Stimulated activated effector memory CD8-positive, alpha-beta T cell treated with anti-CD3 and anti-CD28 coated beads, Interleukin-12 subunit alpha, Interleukin-12 subunit beta, amount 100 ng/mL, for 72 hours (primary cell): ENCODE measurements around the gene SQSTM1.
A peak's percentile ranks its signal among the peaks of the same experiment; 100 is the strongest.

ENCODE experiments used
- ATAC-seq: fragments of 150-1000 bp; cut with Tn5 transposase; 2 replicates; pipeline ENCODE4 v1.10.0; 2021
- DNase-seq, 2 donors: peaks; one replicate each; pipeline ENCODE4 v3.0.0; 2021 to 2022; ENCODE audit warnings: low spot score in 2 of 2
- H3K27ac Mint-ChIP-seq: one replicate; pipeline ENCODE4 v1.8.0; 2022; ENCODE audit warnings: mild to moderate bottlenecking, mixed read lengths
- H3K36me3 Mint-ChIP-seq: one replicate; pipeline ENCODE4 v1.8.0; 2022; ENCODE audit warnings: mild to moderate bottlenecking, mixed read lengths
- H3K4me1 Mint-ChIP-seq: one replicate; pipeline ENCODE4 v1.8.0; 2022; ENCODE audit warnings: mixed read lengths
- H3K4me3 Mint-ChIP-seq: one replicate; pipeline ENCODE4 v1.8.0; 2022; ENCODE audit warnings: mild to moderate bottlenecking, mixed read lengths
- H3K9me3 Mint-ChIP-seq: one replicate; pipeline ENCODE4 v1.8.0; 2022; ENCODE audit warnings: mixed read lengths

The SQSTM1 gene

DNA sequence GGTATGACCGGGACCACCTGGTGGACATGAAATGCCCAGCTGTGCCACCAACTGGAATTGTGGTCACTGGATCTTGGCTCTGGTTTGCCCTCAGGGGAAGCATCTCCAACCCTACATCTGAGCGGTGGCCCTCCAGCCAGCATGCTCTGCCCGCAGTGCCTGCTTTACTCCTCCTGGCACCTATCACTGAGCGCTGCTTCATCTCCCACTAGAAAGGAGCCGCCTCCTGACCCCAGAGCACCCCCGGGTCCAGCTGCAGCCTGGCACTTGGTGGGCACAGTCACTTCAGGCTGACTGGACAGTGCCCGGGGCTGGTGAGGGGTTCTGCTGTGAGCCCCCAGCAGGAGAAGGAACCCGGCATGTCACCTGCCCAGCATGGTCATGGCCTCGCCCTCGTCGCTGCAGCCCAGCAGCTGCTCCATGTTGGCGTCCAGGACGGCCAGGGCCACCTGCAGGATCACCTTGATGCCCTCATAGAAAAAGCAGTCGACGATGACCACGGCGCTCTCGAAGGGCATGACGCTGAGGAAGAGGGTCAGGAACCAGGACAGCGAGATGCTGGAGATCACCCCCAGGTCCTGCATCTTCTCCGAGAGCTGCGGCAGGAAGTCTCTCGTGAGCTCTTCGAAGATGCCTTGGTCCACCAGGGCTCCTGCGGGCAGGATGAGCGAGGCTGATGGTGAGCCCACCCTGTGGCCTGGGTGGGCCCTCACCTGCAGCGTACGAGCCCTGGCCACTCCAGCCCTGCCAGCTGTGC, 54.0 kb downstream of the SQSTM1 start:
- no peak for ATAC-seq
- Mint-ChIP-seq H3K27ac (no peak overlapping the region), H3K36me3 (peaks cover 47% of the 10 kb centered on the region), H3K4me1 (no peaks in the 10 kb centered on the region), H3K4me3 (no peak overlapping the region), H3K9me3 (no peaks in the 10 kb centered on the region)
- DNase-seq: no peak

- ATAC-seq (no peak), DNase-seq (no peak)
- H3K4me1 Mint-ChIP-seq: no peaks in the 10 kb centered on the region
- peaks cover 42% of the 10 kb centered on the region for H3K36me3 Mint-ChIP-seq
- peak overlapping the region; percentile 29 for H3K27ac Mint-ChIP-seq
- H3K4me3 Mint-ChIP-seq: no peak overlapping the region
- H3K9me3 Mint-ChIP-seq: no peaks in the 10 kb centered on the region
These were observed 55.3 kb downstream of the SQSTM1 start for GRCh38 chr5:179875741-179876609.

- DNase-seq (no peak), ATAC-seq (no peak)
- Mint-ChIP-seq H3K4me3 (no peak overlapping the region), H3K4me1 (no peaks in the 10 kb centered on the region), H3K36me3 (peaks cover 40% of the 10 kb centered on the region), H3K9me3 (no peaks in the 10 kb centered on the region), H3K27ac (no peak overlapping the region)
These were observed 55.9 kb downstream of the SQSTM1 start for GRCh38 chr5:179876610-179876952.

DNA sequence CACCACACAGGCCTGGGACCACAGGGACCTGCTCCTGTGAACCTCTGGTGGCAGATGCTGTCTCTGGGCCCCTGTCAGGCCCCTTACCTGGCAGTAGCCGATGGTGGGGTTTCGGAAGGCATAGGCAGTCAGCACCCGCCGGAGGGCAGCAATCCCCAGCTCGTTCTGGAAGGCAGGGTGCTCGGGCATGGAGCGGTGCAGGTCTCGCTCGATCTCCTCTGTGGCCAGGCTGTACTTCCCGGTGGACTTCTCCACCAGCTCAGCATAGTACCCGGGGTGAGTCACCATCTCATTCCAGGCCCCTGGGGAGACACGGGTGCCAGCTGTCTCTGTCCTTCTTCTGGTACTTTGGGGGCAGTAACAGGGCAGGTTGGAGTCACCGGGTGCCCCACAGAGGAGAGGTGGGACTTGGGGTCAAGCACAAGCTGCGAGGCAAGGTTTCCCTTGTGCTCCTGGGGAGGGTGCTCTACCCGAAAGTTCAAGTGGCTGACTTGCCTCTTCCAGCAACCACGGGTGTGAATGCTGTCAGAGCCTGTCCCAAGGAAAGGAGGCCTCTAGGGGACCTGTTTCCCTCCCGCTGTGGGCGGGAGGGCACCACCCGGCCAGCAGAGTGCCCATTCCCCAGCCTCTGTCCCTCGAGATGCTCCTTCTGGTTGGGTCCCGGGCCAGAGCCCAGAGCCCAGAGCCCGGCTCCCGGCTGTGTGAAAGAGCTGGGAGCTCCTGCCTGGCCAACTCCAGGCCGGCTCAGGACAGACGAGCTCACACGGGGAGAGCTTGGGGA, 57.7 kb downstream of the SQSTM1 start:
- Mint-ChIP-seq H3K36me3 (peaks cover 44% of the 10 kb centered on the region), H3K4me1 (no peaks in the 10 kb centered on the region)
- DNase-seq: no peak

GRCh38 chr5:179879003-179879689, 58.4 kb downstream of the SQSTM1 start:
- H3K9me3 Mint-ChIP-seq: peaks cover 9% of the 10 kb centered on the region
- H3K4me3 Mint-ChIP-seq: no peak overlapping the region
- DNase-seq (no peak), ATAC-seq (peak; percentile 33)
- H3K27ac Mint-ChIP-seq: no peak overlapping the region
- H3K36me3 Mint-ChIP-seq: peaks cover 47% of the 10 kb centered on the region
- no peaks in the 10 kb centered on the region for H3K4me1 Mint-ChIP-seq

More for the DNA sequence above, 57.7 kb downstream of the SQSTM1 start:
- peaks cover 3% of the 10 kb centered on the region for H3K9me3 Mint-ChIP-seq
- no peak overlapping the region for H3K27ac Mint-ChIP-seq
- no peak for ATAC-seq
- no peak overlapping the region for H3K4me3 Mint-ChIP-seq

DNA sequence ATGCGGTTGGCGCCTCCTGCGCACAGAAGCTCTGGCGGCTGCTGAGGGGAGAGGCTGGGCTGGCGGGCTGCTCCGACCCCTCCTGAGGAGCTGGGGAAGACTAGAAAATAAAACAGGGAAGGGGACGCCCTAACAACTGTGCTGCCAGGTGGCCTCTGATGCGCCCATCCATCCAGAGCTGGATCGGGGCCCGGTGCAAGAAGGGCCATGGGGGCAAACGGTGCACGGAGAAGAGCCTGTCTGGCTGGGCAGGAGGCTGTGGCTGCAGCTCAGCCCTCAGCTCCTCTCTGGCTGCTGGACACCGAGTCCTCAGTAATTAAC, 58.9 kb downstream of the SQSTM1 start:
- no peaks in the 10 kb centered on the region for H3K4me1 Mint-ChIP-seq
- peaks cover 9% of the 10 kb centered on the region for H3K9me3 Mint-ChIP-seq
- no peak for DNase-seq
- ATAC-seq: peak; percentile 30
- peaks cover 48% of the 10 kb centered on the region for H3K36me3 Mint-ChIP-seq
- H3K27ac Mint-ChIP-seq: no peak overlapping the region
- H3K4me3 Mint-ChIP-seq: no peak overlapping the region

GRCh38 chr5:179880066-179880650, 59.5 kb downstream of the SQSTM1 start:
- Mint-ChIP-seq H3K27ac (no peak overlapping the region), H3K9me3 (peaks cover 9% of the 10 kb centered on the region), H3K4me3 (no peak overlapping the region), H3K36me3 (peaks cover 48% of the 10 kb centered on the region), H3K4me1 (no peaks in the 10 kb centered on the region)
- DNase-seq: no peak
- peak; percentile 20 for ATAC-seq

DNA sequence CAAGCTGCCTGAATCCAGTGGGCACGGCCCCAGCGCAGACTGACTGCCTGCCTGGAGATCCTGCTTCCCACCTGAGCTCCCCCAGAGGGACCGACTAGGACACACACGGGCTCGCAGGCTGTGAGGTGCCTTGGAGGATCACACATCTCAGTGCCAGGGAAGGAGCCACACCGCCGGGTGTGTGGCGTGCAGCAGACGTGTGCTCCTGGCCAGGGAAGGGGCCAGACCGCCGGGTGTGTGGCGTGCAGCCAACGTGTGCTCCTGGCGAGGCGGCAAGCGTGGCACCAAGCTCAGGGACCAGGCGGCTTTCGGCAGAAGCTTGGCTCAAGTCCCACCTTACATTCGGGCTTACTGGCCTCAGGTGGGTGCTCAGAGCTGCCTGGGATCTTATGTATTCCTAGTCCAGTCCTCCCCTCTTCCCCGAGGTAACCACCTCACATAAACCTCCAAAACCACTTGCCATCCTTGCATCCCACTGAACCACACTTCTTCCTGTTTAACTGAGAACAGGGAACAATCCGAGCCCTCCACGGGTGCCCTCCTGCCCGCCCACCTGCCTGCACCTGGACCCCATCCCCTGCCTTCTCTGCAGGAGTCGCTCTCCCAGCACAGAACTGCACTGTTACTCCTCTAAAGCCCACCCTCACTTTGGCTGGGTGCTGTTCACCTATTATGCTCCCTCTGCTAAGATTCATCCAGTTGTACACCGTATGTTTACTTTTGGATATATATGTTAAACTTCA, 60.3 kb downstream of the SQSTM1 start:
- Mint-ChIP-seq H3K4me1 (peaks cover 5% of the 10 kb centered on the region), H3K4me3 (no peak overlapping the region), H3K9me3 (peaks cover 9% of the 10 kb centered on the region), H3K27ac (peak overlapping the region; percentile 18), H3K36me3 (peaks cover 51% of the 10 kb centered on the region)
- DNase-seq: no peak
- no peak for ATAC-seq

DNA sequence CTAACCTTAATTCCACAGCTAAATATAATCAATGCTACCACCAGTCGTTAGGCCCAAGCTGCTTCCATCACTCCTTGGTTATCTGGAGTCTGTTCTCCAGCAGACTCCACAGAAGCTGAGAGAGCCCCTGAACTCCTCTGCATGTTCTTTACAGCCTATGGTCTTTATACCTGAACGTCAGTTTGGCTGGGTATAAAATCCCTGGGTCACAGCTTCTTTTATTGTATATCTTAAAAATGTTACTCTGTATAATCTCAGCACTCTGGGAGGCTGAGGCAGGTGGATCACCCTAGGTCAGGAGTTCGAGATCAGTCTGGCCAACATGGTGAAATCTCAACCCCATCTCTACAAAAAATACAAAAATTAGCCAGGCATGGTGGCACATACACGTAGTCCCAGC, 61.6 kb downstream of the SQSTM1 start:
- no peak overlapping the region for H3K4me3 Mint-ChIP-seq
- peaks cover 9% of the 10 kb centered on the region for H3K9me3 Mint-ChIP-seq
- ATAC-seq (no peak), DNase-seq (no peak)
- peaks cover 6% of the 10 kb centered on the region for H3K4me1 Mint-ChIP-seq
- peaks cover 51% of the 10 kb centered on the region for H3K36me3 Mint-ChIP-seq
- H3K27ac Mint-ChIP-seq: peak overlapping the region; percentile 19

DNA sequence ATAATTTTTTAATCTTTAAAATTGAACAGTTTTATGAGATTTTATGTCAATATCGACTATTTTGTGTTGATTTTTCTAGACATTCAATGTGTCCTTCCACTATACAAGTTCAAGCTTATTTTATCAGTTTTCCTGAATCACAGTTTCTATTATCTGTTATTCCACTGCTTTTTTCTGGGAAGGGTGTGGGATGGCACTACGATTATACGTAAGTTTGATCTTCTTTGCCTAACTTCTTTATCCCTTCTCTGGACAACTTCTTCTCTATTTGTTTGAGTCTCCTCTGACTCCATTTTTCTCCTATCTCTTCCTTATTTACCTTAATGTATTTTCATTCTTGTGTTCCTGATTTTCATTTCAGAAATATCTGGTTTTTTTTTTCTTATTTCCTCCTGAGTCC, 62.5 kb downstream of the SQSTM1 start:
- Mint-ChIP-seq H3K4me1 (peaks cover 6% of the 10 kb centered on the region), H3K9me3 (peaks cover 9% of the 10 kb centered on the region), H3K4me3 (no peak overlapping the region), H3K36me3 (peaks cover 48% of the 10 kb centered on the region), H3K27ac (no peak overlapping the region)
- DNase-seq: no peak
- no peak for ATAC-seq

GRCh38 chr5:179885491-179886090, 64.9 kb downstream of the SQSTM1 start:
- H3K36me3 Mint-ChIP-seq: peaks cover 67% of the 10 kb centered on the region

GRCh38 chr5:179886190-179886911, 65.6 kb downstream of the SQSTM1 start:
- no peak for ATAC-seq
- peaks cover 67% of the 10 kb centered on the region for H3K36me3 Mint-ChIP-seq
- peaks cover 9% of the 10 kb centered on the region for H3K9me3 Mint-ChIP-seq

More at GRCh38 chr5:179885491-179886090, 64.9 kb downstream of the SQSTM1 start:
- no peak for ATAC-seq
- H3K9me3 Mint-ChIP-seq: peaks cover 9% of the 10 kb centered on the region
- no peak overlapping the region for H3K27ac Mint-ChIP-seq
- peaks cover 6% of the 10 kb centered on the region for H3K4me1 Mint-ChIP-seq
- H3K4me3 Mint-ChIP-seq: no peak overlapping the region
- DNase-seq: no peak

DNA sequence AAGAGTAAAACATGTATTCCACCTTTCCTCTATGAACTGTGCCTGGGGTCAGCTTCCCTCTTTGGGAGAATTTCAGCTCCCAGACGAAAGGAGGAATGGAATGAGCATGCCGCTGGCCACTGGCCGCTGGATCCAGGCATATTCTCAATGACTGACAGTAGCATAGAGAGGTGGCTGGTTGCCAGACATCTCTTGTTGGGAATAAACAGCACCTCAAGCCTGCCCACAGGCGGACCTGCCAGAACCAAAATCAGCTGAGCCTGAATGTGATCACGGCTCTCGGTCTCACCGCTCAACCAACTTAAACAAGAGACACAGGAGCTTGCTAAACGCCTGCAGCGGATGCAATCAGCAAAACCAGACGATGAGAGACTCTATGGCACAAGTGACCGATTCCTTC, 66.4 kb downstream of the SQSTM1 start:
- no peak overlapping the region for H3K27ac Mint-ChIP-seq
- H3K4me3 Mint-ChIP-seq: no peak overlapping the region
- H3K4me1 Mint-ChIP-seq: peaks cover 6% of the 10 kb centered on the region
- H3K36me3 Mint-ChIP-seq: peaks cover 61% of the 10 kb centered on the region
- peaks cover 9% of the 10 kb centered on the region for H3K9me3 Mint-ChIP-seq
- ATAC-seq (no peak), DNase-seq (no peak)

More at GRCh38 chr5:179886190-179886911, 65.6 kb downstream of the SQSTM1 start:
- H3K4me1 Mint-ChIP-seq: peaks cover 6% of the 10 kb centered on the region
- DNase-seq: no peak
- H3K27ac Mint-ChIP-seq: no peak overlapping the region
- H3K4me3 Mint-ChIP-seq: no peak overlapping the region
